Breast epithelium (tissue), 3 donors: ENCODE measurements around the gene NUBPL.

Experiments used
- CTCF ChIP-seq, 3 donors: fragments of 450-650 bp; IDR thresholded peaks; one replicate each; pipeline ENCODE4 v1.5.1; 2016 to 2017; ENCODE audit warnings: antibody characterized with exemption in 3 of 3, mild to moderate bottlenecking in 3 of 3, moderate library complexity in 3 of 3
- POLR2A ChIP-seq: fragments of 450-650 bp; IDR thresholded peaks from one replicate; pipeline ENCODE4 v1.6.1; 2016; ENCODE audit warnings: antibody characterized with exemption, mild to moderate bottlenecking, moderate library complexity

- no peak for TF ChIP-seq POLR2A
- no peak for TF ChIP-seq CTCF (IDR thresholded peaks at IDR 0.05)
These were observed 111.5 kb downstream of the NUBPL start for GRCh38 chr14:31672709-31673108.
